NCI-H1048 (cell line): ENCODE measurements around the gene DTNBP1.

Experiments used
- DNase-seq: peaks from one replicate; lab custom pipeline; 2025; lab: John Stamatoyannopoulos, UW

DTNBP1 gene

GRCh38 chr6:15626160-15626559, 36.7 kb downstream of the DTNBP1 start:
- DNase-seq = no peak

- no peak for DNase-seq
Measured at GRCh38 chr6:15623276-15624116, 39.3 kb downstream of the DTNBP1 start.

GRCh38 chr6:15622045-15622740, 40.6 kb downstream of the DTNBP1 start:
- DNase-seq = no peak

- DNase-seq = no peak
Measured at GRCh38 chr6:15621203-15622044, 41.4 kb downstream of the DTNBP1 start.

GRCh38 chr6:15620611-15621010, 42.2 kb downstream of the DTNBP1 start:
- no peak for DNase-seq

- DNase-seq = no peak
Measured at GRCh38 chr6:15619330-15619729, 43.5 kb downstream of the DTNBP1 start.

GRCh38 chr6:15618685-15619084, 44.1 kb downstream of the DTNBP1 start:
- no peak for DNase-seq

- no peak for DNase-seq
Measured at GRCh38 chr6:15616261-15616660, 46.6 kb downstream of the DTNBP1 start.

- no peak for DNase-seq
Measured at GRCh38 chr6:15615802-15616201, 47.0 kb downstream of the DTNBP1 start.

GRCh38 chr6:15614277-15614676, 48.6 kb downstream of the DTNBP1 start:
- DNase-seq = no peak

- no peak for DNase-seq
Measured at GRCh38 chr6:15608396-15608795, 54.4 kb downstream of the DTNBP1 start.

- no peak for DNase-seq
Measured at GRCh38 chr6:15607603-15608002, 55.2 kb downstream of the DTNBP1 start.

GRCh38 chr6:15606347-15606746, 56.5 kb downstream of the DTNBP1 start:
- DNase-seq = no peak

- no peak for DNase-seq
Measured at GRCh38 chr6:15604843-15605242, 58.0 kb downstream of the DTNBP1 start.

- DNase-seq = no peak
Measured at GRCh38 chr6:15602154-15602553, 60.7 kb downstream of the DTNBP1 start.

GRCh38 chr6:15598273-15598798, 64.5 kb downstream of the DTNBP1 start:
- DNase-seq = no peak

GRCh38 chr6:15596186-15596896, 66.5 kb downstream of the DTNBP1 start:
- no peak for DNase-seq

GRCh38 chr6:15595461-15596173, 67.2 kb downstream of the DTNBP1 start:
- no peak for DNase-seq

- no peak for DNase-seq
Measured at GRCh38 chr6:15594512-15595259, 68.1 kb downstream of the DTNBP1 start.

- DNase-seq = no peak
Measured at GRCh38 chr6:15593798-15594197, 69.0 kb downstream of the DTNBP1 start.
